ENCODE results near the gene SPTA1.

Gene SPTA1

GRCh38 chr1:158685085-158685484 lies 1.4 kb downstream of the SPTA1 start:
- DNase-seq (ENCODE audit: low read depth): no peak

DNA sequence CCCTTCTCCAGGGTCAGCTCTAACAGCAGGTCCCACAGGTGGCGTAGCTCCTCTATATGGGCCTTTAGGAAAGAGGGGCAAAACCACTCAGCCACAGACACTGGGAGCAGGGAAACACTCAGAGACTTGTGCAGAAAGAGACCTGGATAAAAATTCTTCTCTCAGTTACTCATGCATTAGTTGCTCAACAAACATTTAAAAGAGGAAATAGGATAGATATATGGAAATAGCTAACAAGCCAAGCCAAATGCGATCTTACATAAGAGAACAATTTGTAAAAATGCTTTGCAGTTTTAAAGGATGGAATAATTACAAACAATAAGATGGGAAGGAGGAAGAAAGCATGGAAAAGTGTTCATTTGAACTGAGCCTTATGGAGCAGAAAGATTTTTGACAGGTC lies 4.9 kb downstream of the SPTA1 start:
- DNase-seq (ENCODE audit: low read depth): no peak

GRCh38 chr1:158679289-158679688 lies 7.2 kb downstream of the SPTA1 start:
- no peak for DNase-seq (ENCODE audit: low read depth)

DNA sequence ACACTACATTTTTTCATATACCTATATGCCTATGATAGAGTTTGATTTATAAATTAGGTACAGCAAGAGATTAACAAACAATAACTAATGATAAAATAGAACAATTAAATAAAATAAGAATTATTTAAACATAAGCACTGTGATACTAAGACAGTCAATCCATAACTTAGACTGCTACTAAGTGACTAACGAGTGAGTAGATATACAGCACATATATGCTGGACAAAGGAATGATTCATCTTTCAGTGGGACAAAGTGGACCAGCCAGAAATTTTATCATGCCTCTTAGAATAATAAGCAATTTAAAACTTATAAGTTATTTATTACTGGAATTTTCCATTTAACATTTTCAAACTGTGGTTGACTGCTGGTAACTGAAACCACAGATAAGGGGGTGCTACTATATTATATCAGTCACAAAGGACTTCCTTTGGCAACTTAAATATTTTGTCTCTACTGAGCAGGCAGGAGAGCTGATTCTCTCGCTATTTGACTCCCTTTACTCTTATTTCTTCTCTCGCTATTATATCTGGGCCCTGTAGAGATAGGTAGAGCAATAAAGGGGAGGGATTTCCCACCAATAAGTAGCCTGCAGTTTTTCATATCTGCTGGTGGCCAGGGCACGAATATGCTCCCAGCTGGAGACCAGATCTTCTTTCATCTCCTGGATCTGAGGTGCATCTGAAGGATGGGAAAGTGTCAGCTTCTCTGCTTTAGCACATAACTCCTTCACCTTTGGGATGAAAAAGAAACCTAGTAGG lies 10.8 kb downstream of the SPTA1 start:
- DNase-seq (ENCODE audit: low read depth): no peak

GRCh38 chr1:158674302-158674701 lies 12.2 kb downstream of the SPTA1 start:
- DNase-seq (ENCODE audit: low read depth): no peak

DNA sequence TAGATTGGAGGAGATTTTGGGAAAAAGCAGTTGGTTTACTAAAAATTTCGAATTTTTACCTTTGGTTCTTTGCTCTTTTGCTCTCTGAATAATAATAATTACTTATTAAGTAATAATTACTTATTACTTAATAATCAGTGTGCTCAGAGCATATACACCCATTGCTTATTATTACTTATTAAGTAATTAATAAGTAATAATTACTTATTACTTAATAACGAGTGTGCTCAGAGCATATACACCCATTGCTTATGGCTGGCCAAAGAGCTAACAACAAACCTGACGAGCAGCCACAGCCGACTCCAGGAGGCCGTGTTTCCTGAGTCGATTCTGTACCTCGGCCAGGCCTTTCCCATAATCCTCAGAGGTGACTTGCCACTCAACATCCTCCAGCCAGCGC lies 20.5 kb downstream of the SPTA1 start:
- no peak for DNase-seq (ENCODE audit: low read depth)

- no peak for DNase-seq (ENCODE audit: low read depth)
Observed at GRCh38 chr1:158654571-158654970, 31.9 kb downstream of the SPTA1 start.

DNA sequence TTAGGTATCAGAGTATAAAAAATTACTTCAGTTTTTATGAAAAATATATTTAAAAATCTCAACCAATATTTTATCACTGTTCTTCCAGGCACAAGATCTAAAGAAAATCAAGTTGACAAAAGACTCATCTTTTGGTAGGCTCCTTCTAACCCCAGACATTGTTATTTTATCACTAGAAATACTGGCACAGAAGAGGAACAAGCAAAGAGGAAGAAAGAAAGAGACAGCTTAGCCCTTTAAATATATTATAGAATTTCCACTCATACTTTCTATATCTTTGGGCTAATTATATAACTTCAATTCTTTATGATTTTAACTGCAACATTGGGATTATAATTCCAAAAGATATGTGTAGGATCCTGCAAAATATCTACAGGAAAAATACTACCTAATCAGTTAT lies 32.4 kb downstream of the SPTA1 start:
- no peak for DNase-seq (ENCODE audit: low read depth)

GRCh38 chr1:158652721-158653334 lies 33.7 kb downstream of the SPTA1 start:
- no peak for DNase-seq (ENCODE audit: low read depth)

GRCh38 chr1:158649052-158649451 lies 37.5 kb downstream of the SPTA1 start:
- DNase-seq (ENCODE audit: low read depth): no peak

DNA sequence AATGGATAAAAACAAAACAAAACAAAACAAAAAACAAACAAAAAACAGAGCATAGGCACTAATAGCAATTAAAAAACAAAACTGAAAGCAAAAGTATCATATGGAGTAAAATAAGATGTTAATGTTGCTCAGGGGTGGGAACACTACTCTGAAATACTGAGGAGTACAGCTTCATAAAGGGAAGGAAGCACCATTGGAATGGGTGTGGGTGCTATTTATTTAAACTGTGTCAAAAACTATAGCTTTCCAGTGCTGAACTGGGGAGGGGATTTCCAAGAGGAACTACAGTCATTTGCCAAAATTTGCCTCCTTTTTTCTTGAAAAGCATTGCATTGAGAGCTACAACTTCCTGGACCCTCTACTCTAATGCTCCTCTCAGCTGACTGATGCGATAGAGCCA lies 40.0 kb downstream of the SPTA1 start:
- DNase-seq (ENCODE audit: low read depth): no peak

DNA sequence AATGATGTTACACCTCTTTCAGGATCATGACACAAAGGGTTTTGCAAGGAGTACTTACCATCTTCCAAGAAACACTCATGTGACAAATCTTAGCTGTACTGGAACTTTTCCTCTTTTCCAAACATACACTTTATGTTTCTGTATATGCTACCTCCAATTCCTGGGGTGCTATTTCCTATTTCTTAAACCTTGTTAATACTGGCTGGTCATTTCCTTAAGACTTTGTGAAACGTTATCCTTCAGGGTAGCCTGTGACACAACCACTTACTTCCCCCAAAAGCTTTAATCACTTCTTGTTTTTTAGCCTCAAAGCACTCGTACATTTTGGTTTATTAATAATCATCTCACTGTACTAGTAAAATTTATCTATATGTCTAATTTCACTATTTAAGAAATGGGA lies 42.1 kb downstream of the SPTA1 start:
- no peak for DNase-seq (ENCODE audit: low read depth)

DNA sequence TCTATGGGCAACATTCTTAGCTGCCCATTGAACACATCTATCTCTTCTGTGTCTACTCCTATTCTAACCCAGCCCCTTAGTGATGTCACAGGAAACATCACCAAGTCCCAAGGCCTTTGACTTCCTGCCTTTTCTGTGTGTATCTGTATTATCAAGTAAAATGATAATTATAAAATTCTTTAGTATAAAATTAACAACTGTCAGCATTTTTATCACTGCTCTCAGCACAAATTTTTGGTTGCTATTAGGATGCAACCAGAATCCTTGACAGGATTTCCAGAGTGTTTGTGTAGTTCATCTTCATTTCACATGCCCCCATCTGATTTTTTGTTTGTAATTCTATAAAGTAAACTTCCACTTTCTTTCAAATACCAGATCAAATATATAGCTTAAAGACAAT lies 47.6 kb downstream of the SPTA1 start:
- no peak for DNase-seq (ENCODE audit: low read depth)

DNA sequence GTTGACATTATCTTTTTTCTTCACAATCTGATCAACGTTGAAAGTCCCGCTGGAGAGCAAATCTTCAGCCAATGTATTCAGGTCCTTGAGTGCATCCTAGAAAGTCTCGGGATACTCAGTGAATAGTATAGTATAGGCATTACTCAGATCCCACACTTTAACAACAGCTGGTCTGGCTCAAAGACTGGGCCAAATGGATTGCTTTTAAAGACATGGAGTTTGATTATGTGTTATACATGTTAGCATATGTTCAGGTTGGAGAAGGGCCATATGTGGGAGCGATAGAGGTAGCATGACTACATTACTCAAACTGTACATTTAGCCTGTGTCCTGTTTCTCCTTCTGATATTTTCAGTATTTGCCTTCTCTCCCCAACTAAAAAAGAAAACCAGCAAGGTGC lies 48.4 kb downstream of the SPTA1 start:
- DNase-seq (ENCODE audit: low read depth): no peak

- no peak for DNase-seq (ENCODE audit: low read depth)
Observed at GRCh38 chr1:158613764-158614163, 72.8 kb downstream of the SPTA1 start.

DNA sequence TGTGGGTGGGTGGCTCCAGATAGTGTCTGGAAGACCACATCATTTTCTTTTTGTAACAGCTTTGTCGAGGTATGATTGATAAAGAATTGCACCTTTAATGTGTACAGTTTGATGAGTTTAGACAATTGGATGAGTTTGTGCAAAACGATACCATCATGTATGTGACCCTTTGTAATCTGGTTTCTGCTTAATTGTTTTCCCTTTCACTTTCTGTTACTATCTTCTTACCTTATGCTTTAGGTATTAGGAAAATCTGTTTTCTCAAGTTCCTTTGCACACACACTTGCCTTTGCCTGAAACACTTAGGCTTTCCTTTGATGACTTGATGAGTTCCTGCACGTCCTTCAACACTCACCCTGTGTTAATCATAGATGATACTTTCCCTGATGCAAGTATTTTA lies 74.6 kb downstream of the SPTA1 start:
- DNase-seq (ENCODE audit: low read depth): no peak

- DNase-seq (ENCODE audit: low read depth): no peak
Observed at GRCh38 chr1:158607296-158607695, 79.2 kb downstream of the SPTA1 start.

DNA sequence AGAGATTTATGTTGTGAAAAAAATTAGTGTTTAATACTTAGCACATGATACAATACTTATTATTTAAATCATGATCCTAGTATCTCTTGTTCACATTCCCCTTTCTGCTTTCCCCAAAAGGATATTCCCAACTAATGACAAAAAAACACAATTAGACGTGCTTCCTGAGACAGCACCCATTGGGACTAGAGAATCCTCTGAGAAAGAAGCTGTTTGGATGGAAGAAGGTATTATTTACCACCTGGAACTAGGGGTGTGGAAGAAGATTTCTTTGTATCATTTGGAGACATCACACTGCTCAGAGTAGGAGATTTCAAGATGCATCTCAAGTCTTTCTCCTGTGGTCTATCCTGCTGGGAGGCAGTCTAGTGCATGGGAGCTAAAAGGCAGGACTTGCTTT lies 81.5 kb downstream of the SPTA1 start, which contains the start of gene OR10Z1:
Gene OR10Z1, plus strand, starts transcription at position 301 of the 400 bp plus-strand sequence. CDS start 1,171 bp downstream, outside the sequence.
- no peak for DNase-seq (ENCODE audit: low read depth)

DNA sequence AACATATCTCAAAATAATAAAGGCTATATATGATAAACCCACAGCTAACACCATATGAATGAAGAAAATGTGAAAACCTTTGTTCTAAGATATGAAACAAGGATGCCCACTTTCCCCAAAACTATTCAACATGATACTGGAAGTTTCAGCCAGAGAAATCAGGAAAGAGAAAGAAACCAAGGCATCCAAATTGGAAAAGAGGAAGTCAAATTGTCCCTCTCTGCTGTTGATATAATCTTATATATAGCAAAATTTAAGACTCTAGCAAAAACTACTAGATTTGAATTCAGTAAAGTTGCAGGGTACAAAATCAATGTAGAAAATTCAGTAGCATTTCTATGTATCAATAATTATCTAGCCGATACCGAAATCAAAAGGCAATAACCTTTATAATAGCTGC lies 85.8 kb downstream of the SPTA1 start:
- DNase-seq (ENCODE audit: low read depth): no peak

GRCh38 chr1:158586942-158587341 lies 99.6 kb downstream of the SPTA1 start:
- no peak for DNase-seq (ENCODE audit: low read depth)

DNA sequence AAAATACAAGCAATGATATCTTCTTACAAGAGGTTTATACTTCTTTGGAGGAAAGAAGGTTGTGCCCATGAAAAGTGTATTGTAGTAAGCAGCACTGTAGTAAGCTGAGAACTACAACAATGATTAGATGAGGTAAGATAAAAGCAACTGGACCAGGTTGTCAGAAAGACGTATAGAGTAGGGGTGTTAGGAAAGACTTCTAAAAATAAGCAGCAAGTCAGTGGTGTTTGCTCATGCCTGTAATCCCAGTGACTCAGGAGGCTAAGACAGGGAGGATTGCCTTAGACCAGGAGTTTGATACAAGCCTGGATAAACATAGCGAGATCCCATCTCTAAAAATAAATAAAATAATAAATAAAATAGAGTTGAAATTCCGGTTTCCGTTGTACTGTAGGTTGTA lies 102.6 kb downstream of the SPTA1 start:
- DNase-seq (ENCODE audit: low read depth): no peak

DNA sequence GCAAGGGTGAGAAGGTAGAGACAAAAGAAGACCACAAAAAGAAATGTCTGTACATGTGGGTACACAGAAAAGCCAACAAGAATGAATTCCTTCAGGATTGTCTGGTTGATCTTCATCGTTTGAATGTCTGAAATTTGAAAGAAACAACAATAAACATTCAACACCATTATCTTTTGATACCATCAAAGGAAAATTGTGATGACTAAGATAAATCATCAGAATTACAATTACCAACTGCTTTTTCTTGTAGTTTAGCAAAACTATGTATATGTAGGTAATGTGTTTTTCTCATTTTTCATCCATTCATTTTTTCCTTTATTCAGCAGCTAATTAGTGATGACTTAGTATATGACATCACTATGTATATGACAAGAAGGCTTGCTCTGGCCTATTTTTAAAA lies 106.8 kb downstream of the SPTA1 start, which contains the start of gene OR10X1:
Gene OR10X1, minus strand, starts transcription at position 167 of the 400 bp plus-strand sequence. Its CDS starts 0 bp downstream, at position 167.
- DNase-seq (ENCODE audit: low read depth): no peak

DNA sequence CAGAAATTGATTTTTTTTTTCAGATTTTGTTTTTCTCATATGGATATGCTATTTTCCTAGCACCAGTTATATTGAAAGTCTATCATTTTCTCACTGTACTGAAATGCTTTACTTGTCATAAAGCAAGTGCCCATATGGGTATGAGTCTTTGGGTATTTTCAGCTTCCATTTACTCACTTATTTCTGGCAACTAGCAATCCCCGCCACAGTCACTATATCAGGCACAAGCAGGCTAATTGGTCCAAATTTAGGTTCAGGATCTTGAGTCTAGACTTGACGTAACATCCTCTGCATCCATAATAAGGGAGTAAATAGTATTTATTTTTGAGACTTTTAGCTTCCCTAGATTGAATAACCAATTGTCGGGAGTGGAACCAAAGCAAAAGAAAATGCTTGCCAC lies 109.0 kb downstream of the SPTA1 start:
- DNase-seq (ENCODE audit: low read depth): no peak

- no peak for DNase-seq (ENCODE audit: low read depth)
Observed at GRCh38 chr1:158572226-158572625, 114.3 kb downstream of the SPTA1 start.
